HCEC 1CT (cell line): ENCODE data around the gene PATJ.
"Not testable (repeated sequence)": the region's sequence is repeated elsewhere in the genome, so short reads cannot be mapped to it uniquely, and the experiment has no call there.

Experiments
- DNase-seq: peaks from one replicate; pipeline ENCODE4 v3.0.0-alpha.2; 2017

Gene PATJ

DNA sequence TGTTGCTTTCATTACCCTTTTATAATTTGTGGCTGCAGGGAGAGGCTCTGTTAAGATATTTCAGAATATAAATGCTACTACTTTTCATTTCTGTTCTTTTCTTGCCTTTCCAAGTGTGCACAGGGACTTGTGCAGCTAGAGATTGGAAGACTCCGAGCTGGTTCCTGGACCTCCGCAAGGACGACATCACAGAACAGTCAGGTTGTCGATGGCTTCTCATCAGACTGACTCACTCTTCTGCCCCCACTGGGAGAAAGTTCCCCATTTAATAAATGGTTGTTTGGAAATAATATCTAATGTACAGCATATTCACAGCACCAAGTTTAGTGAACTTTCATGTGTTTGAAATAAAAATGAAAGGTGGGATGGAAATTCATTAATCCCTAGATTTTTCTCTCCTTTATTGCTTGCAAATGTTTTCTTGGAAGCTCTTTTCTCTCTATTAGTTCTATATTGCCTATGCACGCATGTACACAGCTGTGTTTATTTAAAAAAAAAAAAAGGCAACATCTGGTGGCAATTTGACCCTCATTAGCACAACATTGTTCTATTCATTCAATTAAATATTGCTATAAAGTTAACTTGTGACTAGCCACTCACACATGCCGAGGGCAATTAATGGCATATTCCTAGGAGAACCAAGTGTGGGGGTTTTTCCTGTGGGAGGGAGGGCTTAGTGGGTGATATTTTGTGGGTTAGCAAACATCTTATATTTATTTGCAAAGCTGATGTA lies 374.9 kb downstream of the PATJ start:
- no peak for DNase-seq

- no peak for DNase-seq
These were observed 384.5 kb downstream of the PATJ start for GRCh38 chr1:62126579-62127290.

GRCh38 chr1:62128745-62129144 lies 386.5 kb downstream of the PATJ start:
- no peak for DNase-seq

GRCh38 chr1:62131093-62131725 lies 388.9 kb downstream of the PATJ start:
- DNase-seq: peak; percentile 51

DNA sequence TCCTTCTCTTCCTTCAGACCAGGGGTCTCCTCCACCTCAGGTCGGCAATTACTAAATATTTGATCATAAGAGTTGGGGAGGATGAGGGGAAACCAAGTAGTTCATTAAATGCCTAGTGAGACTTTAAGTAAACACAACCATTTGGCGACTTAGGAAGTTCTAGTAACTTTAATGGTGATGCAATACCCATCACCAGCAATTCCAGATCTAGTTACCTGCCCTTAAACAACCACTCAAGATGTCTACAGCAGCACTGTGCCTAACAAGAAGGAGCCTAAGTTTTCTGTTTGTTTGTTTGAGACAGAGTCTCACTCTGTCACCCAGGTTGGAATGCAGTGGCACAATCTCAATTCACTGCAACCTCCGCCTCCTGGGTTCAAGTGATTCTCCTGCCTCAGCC lies 395.7 kb downstream of the PATJ start:
- no peak for DNase-seq

- DNase-seq: no peak
These were observed 397.1 kb downstream of the PATJ start for GRCh38 chr1:62139410-62139809.

DNA sequence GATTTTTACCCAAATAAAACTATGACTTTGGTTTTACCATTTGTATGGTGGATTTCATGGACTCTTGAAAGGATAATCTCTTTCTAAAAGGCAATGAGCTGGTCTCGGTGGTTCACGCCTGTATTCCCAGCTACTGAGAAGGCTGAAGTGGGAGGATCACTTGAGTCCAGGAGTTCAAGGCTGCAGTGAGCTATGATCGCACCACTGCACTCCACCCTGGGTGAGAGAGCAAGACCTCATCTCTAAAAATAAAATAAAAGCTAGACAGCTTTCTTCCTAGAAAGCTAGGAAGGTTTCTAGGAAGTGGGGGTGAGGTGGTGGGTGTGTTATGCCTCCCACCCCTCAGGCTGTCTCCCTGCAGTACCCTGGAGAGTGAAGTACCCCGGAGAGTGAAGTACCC lies 398.4 kb downstream of the PATJ start:
- no peak for DNase-seq

DNA sequence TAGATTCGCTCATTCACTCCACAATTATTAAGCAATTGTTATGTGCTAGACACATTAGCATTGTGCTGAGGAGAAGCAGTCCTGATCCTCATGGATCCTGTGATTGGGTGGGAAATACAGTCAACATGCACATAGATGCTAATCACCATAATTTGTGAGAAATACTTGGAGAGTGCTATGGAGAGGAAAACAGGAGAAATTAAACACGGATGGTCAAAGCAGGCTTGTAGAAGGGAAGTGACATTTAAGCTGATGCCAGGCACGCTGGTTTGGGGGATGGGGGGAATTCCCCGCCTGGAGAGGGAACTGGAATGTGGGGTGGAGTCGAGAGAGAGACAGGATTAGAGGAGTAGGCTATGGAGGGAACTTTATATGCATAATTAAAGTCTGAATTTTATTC lies 400.2 kb downstream of the PATJ start:
- DNase-seq: no peak

GRCh38 chr1:62144238-62144831 lies 402.1 kb downstream of the PATJ start:
- DNase-seq: peak; percentile 35

GRCh38 chr1:62159940-62160348 lies 417.7 kb downstream of the PATJ start:
- DNase-seq: no peak

- DNase-seq: no peak
These were observed 419.4 kb downstream of the PATJ start for GRCh38 chr1:62161711-62162110.

DNA sequence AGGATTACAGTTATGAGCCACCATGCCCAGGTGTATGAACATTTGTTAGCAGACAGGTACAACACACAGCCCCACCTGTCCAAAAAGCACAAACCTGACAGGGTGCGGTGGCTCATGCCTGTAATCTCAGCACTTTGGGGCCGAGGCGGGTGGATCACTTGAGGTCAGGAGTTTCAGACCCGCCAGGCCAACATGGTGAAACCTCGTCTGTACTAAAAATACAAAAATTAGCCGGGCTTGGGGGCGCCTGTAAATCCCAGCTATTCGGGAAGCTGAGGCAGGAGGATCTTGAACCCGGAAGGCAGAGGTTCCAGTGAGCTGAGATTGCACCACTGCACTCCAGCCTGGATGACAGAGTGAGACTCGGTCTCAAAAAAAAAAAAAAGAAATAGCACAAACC lies 428.1 kb downstream of the PATJ start:
- DNase-seq: not testable (repeated sequence)

GRCh38 chr1:62175568-62176179 lies 433.4 kb downstream of the PATJ start:
- DNase-seq: peak; percentile 13

- no peak for DNase-seq
These were observed 434.5 kb downstream of the PATJ start for GRCh38 chr1:62176597-62177312.

GRCh38 chr1:62177621-62178020 lies 435.3 kb downstream of the PATJ start:
- DNase-seq: no peak

DNA sequence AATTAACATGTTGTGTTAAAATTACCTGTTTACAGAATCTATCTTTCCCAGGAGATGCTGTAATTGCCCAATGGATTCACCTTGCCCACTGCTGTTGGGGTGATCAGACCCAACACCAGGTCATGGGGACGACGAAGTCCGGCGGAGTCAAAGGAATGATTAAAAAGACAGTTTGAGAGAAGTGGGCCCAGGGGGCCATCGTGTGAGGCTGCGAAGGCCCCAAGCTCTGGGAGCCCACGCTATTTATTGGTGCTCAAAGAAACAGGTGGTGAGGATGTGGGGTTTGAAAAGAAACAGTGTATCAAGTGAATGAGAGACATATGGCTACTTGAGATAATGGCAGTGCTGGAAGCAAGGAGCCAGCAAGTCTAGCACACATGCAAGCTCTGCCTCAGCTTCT lies 436.1 kb downstream of the PATJ start:
- DNase-seq: no peak

- DNase-seq: not testable (repeated sequence)
These were observed 437.8 kb downstream of the PATJ start for GRCh38 chr1:62180054-62180453.

- no peak for DNase-seq
These were observed 438.4 kb downstream of the PATJ start for GRCh38 chr1:62180639-62181038.

DNA sequence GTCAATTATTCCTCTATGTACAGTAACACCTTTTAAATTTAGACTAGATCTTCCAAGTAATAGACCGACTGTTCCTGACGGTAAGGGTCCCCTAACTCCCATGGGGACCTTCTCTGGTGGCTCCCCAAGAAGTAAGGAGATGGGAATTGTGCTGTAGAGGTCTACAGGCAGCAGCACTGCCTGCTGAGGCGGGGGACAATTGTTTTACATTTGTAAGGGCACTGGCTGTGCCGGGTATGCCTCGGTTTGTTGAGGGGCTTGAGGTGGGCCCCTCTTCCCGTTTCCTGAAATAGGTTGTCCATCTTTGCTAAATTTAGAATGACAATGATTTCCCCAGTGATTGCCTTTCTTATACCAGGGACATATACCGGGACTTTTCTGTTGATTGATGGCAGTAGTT lies 439.3 kb downstream of the PATJ start:
- DNase-seq: no peak

DNA sequence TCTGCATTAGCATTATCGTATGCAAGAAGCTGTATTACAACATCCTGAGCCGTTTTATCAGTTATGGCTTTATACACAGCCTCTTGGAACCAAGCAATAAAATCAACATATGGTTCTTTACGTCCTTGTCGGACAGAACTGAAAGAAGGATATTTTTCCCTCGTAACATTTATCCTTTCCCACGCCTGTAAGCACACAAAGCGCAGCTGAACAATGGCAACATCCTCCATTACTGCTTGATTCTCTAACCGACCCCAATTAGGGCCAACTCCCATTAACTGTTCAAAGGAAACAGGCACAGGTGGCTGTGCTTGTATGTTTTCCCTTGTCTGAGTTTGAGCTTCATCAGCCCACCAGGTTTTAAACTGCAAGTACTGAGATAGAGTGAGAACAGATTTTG lies 439.9 kb downstream of the PATJ start:
- DNase-seq: not testable (repeated sequence)

DNA sequence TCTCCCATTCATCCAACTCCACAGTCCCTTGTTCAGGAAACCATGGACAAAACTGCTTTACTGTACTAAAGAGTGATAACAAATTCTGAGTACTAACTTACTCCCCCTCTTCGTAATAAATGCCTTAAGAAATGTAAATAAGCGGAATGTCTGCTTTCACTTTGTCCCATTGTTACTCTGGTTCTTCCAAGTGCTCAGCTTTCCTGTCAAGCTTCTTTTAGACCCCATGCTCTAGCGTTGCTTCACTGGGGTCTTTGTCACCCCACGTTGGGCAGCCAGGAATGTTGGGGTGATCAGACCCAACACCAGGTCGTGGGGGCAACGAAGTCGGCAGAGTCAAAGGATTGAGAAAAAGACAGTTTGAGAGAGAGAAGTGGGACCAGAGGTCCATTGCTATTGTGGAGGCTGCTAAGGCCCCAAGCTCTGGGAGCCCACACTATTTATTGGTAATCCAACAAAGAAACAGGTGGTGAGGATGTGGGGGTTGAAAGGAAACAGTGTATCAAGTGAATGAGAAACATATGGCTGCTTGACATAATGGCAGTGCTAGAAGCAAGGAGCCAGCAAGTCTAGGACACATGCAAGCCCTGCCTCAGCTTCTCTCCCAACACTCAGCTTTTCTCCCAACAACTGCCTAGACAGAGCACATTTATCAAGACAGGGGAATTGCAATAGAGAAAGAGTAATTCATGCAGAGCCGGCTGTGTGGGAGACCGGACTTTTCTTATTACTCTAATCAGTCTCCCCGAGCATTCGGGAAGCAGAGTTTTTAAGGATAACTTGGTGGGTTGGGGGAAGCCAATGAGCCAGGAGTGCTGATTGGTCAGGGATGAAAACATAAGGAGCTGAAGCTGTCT lies 441.1 kb downstream of the PATJ start:
- DNase-seq: not testable (repeated sequence)

DNA sequence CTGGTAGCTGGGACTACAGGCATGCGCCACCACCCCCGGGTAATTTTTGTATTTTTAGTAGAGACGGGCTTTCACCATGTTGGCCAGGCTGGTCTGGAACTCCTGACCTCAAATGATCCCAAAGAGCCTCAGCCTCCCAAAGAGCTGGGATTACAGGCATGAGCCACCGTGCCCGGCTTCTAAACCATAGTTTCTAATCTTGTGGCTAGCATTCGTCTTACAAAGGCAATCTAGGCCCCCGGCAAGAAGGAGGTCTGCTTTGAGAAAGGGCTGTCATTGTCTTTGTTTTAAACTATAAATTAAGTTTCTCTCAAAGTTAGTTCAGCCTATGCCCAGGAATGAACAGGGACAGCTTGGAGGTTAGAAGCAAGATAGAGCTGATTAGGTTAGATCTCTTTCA lies 442.1 kb downstream of the PATJ start:
- DNase-seq: no peak
